HG02588 (cell line): Measurements from ENCODE around the gene ATP5ME.
"Not testable (repeated sequence)": the region's sequence is repeated elsewhere in the genome, so short reads cannot be mapped to it uniquely, and the experiment has no call there.

ENCODE experiments used
- ATAC-seq: cut with Tn5 transposase; IDR thresholded peaks from one replicate; pipeline ENCODE4 v1.9.1; 2021; ENCODE audit warnings: mild to moderate bottlenecking, moderate library complexity; ENCODE audit not compliant: unreplicated experiment

Gene ATP5ME, protein sequence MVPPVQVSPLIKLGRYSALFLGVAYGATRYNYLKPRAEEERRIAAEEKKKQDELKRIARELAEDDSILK

GRCh38 chr4:674172-675035, at the start of gene ATP5ME, which contains the start of gene MYL5:
Gene ATP5ME, minus strand, starts transcription at chr4:674276. Its CDS starts 29 bp downstream, at chr4:674247.
Gene MYL5, plus strand, starts transcription at chr4:674542. Its CDS starts 3,485 bp downstream, at chr4:678027.
- peak; percentile 78 for ATAC-seq

DNA sequence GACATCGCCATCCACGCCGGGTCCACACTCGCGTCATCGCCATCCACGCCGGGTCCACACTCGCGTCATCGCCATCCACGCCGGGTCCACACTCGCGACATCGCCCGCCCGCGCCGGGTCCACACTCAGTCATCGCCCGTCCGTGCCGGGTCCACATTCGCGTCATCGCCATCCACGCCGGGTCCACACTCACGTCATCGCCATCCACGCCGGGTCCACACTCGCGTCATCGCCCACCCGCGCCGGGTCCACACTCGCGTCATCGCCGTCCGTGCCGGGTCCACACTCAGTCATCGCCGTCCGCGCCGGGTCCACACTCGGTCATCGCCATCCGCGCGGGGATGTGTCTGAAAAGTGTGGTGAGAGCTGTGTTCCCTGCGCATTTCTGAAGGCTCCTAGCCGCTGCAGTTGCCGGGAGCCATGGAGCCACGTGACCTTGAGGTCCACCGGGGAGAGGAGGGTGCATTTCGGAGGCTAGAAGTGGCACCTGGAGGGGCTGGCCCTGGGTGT, 48.8 kb upstream of the ATP5ME start:
- no peak for ATAC-seq

DNA sequence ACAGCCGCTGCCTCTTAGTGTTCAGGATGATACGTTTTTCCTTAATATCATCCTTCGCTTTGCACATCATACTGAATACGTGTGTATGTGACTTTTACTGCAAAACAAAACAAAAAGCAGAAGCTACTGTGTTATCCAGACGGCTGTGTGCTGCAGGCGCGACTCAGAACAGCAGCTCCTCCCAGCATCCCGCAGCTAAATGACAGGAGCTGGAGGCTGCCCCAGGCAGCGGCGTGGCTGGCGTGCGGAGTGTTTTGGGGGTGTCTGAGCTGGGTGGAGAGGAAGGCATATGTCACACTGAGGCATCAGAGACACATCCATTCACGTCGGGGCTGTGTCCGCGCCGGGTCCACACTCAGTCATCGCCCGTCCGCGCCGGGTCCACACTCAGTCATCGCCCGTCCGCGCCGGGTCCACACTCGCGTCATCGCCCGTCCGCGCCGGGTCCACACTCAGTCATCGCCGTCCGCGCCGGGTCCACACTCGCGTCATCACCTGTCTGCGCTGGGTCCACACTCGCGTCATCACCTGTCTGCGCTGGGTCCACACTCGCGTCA, 48.2 kb upstream of the ATP5ME start:
- ATAC-seq = no peak

DNA sequence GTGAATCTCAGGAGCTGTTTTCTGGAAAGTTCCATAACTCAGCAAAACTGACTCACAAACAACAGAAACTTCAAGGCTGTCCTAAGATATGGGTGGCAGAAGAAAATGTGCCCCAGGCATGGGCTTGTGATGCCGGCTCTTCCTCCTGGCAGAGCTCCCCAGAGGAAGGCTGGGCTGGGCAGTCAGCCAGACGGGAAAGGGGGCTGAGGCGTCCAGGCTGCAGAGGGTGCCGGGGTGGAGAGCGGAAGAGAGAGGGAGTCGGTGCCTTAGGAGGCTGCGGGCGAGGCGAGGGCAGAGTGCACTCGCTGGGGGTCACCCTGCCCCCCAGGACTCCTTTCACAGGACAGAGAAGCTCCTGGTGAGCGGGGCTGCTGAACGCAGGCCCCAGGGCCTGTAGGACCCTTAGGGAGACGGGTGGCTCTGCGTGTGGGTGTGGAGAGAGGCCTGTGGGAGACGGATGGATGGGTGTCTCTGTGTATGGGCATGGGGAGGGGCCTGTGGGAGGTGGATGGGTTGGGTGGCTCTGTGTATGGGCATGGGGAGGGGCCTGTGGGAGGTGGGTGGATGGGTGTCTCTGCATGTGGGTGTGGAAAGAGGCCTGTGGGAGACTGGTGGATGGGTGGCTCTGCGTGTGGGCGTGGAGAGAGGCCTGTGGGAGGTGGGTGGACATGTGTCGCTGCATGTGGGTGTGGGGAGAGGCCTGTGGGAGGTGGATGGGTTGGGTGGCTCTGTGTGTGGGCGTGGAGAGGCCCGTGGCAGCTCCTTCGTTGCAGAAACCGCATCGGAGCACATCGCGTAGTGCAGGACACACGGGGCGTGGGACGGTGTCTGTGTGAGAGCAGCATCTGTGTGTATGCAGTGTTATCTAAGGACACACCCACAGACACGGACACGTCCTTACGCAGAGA, 47.4 kb upstream of the ATP5ME start:
- no peak for ATAC-seq

GRCh38 chr4:720111-720860, 46.2 kb upstream of the ATP5ME start:
- no peak for ATAC-seq

DNA sequence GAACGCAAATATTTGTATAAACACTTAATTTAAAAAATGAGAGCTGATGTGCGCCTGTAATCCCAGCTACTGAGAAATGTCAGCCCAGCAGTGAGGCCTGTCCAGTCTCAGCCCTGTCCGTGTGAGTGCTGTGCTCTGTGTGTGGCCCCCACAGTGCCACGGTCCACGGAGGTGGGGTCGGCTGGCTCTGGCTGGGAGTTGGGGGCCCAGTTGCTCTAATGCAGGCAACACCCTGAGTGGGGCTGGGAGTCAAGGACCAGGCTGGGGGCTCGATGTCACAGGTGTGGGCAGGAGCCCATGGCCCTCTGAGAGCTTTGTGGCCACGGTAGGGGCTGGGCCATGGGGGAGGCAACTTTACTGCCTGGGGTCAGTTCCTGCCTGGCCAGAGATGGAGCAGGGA, 44.4 kb upstream of the ATP5ME start:
- ATAC-seq = no peak

DNA sequence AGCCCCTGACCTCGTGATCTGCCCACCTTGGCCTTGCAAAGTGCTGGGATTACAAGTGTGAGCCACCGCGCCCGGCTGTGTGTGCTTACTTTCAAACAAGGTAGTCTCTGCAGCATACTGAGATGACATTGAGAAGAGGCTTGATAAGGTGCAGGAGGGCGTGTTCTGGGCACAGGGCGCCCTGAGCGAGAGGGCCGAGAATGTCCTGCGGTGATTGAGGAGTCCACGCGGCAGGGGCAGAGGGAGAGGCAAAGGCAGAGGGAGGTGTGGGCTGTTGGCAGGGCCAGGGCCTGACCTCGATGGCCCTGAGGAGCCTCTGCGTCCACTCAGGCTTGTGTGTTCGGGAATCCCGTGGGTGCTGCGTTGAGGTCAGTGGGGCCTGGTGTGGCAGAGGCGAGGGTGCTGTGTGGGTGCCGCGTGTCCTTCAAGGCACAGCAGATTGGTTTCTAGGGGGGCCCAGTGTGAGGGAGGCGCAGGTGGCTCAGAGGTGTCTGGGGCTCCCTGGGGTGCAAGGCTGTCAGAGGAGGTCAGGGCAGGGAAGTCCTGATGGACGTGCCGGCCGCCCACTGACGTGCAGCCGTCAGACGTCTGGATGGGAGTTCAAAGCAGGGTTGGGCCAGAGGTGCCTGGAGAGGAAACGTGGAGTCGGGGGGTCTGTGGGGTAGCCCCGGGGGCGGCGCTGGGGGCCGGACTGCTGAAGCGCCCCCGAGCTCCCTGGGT, 43.7 kb upstream of the ATP5ME start:
- no peak for ATAC-seq

- ATAC-seq = no peak
Measured at GRCh38 chr4:714087-714486, 40.0 kb upstream of the ATP5ME start.

- ATAC-seq = no peak
Measured at GRCh38 chr4:712916-713632, 39.0 kb upstream of the ATP5ME start.

DNA sequence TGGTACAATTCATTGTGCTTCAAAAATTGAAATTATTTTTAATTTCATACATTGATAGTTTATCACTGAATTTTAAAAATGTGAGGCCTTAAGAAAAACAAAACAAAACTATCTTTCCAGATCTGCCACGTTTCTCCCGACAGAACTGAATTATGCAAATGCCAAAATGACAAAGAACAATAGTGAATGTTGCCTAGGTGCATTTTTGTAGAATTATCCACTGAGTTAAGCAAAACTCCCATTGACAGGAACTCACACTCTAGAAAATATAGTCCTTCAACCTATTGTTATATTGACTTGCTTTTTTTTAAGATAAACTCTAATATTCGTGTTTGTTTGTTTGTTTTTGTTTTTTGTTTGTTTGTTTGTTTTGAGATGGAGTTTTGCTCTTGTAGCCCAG, 38.0 kb upstream of the ATP5ME start:
- ATAC-seq = no peak

- no peak for ATAC-seq
Measured at GRCh38 chr4:710916-711315, 36.8 kb upstream of the ATP5ME start.

- no peak for ATAC-seq
Measured at GRCh38 chr4:710116-710515, 36.0 kb upstream of the ATP5ME start.

GRCh38 chr4:709348-709747, 35.3 kb upstream of the ATP5ME start:
- ATAC-seq = no peak

GRCh38 chr4:708631-708933, 34.5 kb upstream of the ATP5ME start:
- ATAC-seq = no peak

DNA sequence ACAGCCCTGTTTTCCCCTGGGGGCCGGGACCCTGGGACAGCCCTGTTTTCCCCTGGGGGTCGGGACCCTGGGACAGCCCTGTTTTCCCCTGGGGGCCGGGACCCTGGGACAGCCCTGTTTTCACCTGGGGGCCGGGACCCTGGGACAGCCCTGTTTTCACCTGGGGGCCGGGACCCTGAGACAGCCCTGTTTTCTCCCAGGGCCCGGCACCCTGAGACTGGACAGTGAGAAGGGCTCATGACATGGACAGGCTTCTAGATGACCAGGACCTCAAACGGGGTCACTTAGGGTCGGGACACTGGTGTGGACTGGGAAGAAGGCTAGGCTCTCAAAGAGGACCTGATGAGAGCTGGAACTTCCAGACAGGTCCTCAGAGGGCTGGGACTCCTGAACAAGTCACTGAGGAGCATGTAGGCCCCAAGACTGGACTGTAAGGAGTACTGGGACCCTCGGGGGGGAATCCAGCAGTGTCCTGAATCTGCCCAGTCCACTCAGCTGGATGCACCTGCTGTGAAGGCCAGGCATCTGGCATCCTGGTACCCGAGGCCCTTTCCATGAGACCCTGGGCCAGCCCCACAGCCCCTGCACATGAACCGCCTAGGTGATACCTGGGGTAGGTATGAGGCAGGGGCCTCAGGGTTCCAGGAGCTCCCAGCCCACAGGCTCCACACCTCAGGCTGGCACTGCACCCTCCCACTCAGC, 34.0 kb upstream of the ATP5ME start:
- no peak for ATAC-seq

DNA sequence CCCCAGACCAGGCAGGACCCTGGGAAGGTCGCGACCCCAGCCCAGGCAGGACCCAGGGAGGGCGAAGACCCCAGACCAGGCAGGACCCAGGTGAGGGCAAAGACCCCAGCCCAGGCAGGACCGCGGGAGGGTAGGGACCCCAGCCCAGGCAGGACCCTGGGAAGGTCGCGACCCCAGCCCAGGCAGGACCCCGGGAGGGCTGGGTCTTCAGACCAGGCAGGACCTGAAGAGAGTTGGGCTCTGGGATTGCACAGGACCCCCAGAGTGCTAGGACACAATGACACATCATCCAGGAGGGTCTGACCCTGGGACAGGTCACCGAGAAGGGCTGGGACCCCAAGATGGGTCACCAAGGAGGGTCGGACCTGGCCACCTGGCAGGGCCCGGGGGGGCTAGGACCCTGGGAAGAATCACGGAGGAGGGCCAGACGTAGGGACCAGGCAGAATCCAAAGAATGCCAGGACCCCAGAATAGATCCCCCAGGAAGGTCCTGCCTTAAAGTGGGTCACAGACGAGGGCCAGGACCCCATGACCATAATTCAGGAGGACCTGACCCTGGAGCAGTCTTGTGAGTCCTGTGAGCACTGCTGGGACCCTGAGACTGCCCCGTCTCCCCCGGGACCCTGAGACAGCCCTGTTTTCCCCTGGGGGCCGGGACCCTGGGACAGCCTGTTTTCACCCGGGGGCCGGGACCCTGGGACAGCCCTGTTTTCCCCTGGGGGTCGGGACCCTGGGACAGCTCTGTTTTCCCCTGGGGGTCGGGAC, 32.9 kb upstream of the ATP5ME start:
- no peak for ATAC-seq

- ATAC-seq = not testable (repeated sequence)
Measured at GRCh38 chr4:706083-706633, 32.1 kb upstream of the ATP5ME start.
